UCSD-AML1 (cell line): ENCODE data around the gene MTHFD2L.
"Not testable (repeated sequence)": the region's sequence is repeated elsewhere in the genome, so short reads cannot be mapped to it uniquely, and the experiment has no call there.

Source experiments
- DNase-seq: peaks from one replicate; lab custom pipeline; 2025; ENCODE audit not compliant: unreplicated experiment; lab: John Stamatoyannopoulos, UW

The MTHFD2L gene

GRCh38 chr4:74188912-74189311, 31.0 kb downstream of the MTHFD2L start:
- no peak for DNase-seq

GRCh38 chr4:74189331-74190043, 31.6 kb downstream of the MTHFD2L start:
- no peak for DNase-seq

- DNase-seq: no peak
Measured at GRCh38 chr4:74190332-74190731, 32.4 kb downstream of the MTHFD2L start.

GRCh38 chr4:74190919-74191397, 33.0 kb downstream of the MTHFD2L start:
- DNase-seq: no peak

- DNase-seq: no peak
Measured at GRCh38 chr4:74197080-74197479, 39.2 kb downstream of the MTHFD2L start.

- no peak for DNase-seq
Measured at GRCh38 chr4:74202062-74202586, 44.2 kb downstream of the MTHFD2L start.

- no peak for DNase-seq
Measured at GRCh38 chr4:74203467-74203866, 45.5 kb downstream of the MTHFD2L start.

GRCh38 chr4:74205046-74205445, 47.1 kb downstream of the MTHFD2L start:
- DNase-seq: no peak

- DNase-seq: no peak
Measured at GRCh38 chr4:74205559-74205958, 47.6 kb downstream of the MTHFD2L start.

GRCh38 chr4:74206088-74206825, 48.3 kb downstream of the MTHFD2L start:
- no peak for DNase-seq

- not testable (repeated sequence) for DNase-seq
Measured at GRCh38 chr4:74214457-74215159, 56.7 kb downstream of the MTHFD2L start.

- not testable (repeated sequence) for DNase-seq
Measured at GRCh38 chr4:74215236-74215635, 57.3 kb downstream of the MTHFD2L start.

- no peak for DNase-seq
Measured at GRCh38 chr4:74217365-74217764, 59.4 kb downstream of the MTHFD2L start.

GRCh38 chr4:74218201-74218600, 60.3 kb downstream of the MTHFD2L start:
- no peak for DNase-seq

GRCh38 chr4:74219240-74219639, 61.3 kb downstream of the MTHFD2L start:
- DNase-seq: no peak

GRCh38 chr4:74223098-74223497, 65.2 kb downstream of the MTHFD2L start:
- DNase-seq: no peak

- no peak for DNase-seq
Measured at GRCh38 chr4:74223801-74224200, 65.9 kb downstream of the MTHFD2L start.

GRCh38 chr4:74228691-74229640, 71.0 kb downstream of the MTHFD2L start:
- DNase-seq: peak; percentile 68

- DNase-seq: peak; percentile 64
Measured at GRCh38 chr4:74230902-74231499, 73.1 kb downstream of the MTHFD2L start.

- DNase-seq: no peak
Measured at GRCh38 chr4:74235135-74235534, 77.2 kb downstream of the MTHFD2L start.
